GM19035 (cell line): Measurements from ENCODE around the gene PCDH10.
"Not testable (repeated sequence)": the region's sequence is repeated elsewhere in the genome, so short reads cannot be mapped to it uniquely, and the experiment has no call there.

Experiments
- ATAC-seq: cut with Tn5 transposase; IDR thresholded peaks from one replicate; pipeline ENCODE4 v1.9.1; 2021; ENCODE audit not compliant: unreplicated experiment

PCDH10 gene

DNA sequence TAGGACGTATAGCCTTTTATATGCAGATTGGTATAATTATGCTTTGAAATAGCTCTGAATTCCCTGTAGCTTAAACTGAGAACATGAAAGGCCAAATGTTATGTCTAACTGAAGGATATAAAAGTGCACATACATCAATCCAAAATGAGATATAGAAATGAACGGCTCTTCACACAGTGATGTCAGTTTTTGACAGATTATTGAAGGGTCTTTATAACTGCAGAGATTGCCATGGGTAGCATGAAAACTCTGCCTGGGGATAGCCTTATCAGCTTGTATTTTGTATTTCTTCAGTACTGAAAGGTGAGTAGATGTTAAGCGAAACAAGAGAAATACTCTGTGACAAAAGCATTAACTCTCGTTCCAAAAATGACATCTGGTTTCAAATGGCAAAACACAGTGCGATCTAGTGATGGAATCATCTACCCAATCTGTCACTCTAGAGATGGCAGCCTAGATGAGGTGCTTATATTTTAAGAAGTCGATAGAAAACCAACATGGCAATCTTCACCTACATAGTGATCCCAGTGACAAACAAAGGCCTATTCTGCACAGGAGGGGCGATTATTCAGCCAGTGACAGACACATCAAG is 59.7 kb downstream of the PCDH10 start:
- no peak for ATAC-seq

DNA sequence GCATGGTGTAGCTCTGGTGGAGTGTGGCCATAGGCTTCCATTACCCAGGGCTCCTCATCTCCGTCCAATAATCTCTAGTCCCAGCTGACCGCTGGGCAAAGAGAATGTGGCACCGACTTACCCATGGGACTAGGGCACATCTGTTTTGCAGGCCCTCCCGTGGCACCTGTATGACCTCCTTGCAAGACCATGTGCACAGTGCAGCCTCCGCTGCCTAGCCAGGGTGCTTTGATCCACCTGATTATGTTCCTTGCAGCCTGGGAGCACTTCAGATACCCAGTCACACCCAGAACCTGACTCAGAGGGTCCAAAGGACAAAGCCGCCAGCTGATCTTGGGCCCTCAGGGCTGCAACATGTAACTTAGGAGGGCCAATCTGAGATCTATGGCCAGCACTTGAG is 84.8 kb downstream of the PCDH10 start:
- no peak for ATAC-seq

GRCh38 chr4:133240451-133240850 is 91.4 kb downstream of the PCDH10 start:
- not testable (repeated sequence) for ATAC-seq
